Breast epithelium (tissue), 4 donors: ENCODE data around the gene RB1. TPM values are rescaled to one million over a fixed set of nuclear protein-coding genes. Genes with fewer than 3 reads are reported as not detected.
"Not testable (repeated sequence)": the region's sequence is repeated elsewhere in the genome, so short reads cannot be mapped to it uniquely, and the experiment has no call there.

Experiments
- DNase-seq, 2 donors: peaks; one replicate each; pipeline ENCODE4 v3.0.0-alpha.2; 2019; ENCODE audit warnings: low spot score in 2 of 2
- H3K27ac ChIP-seq, 2 donors: fragments of 200-600 bp; sonication (generic) in 1 of 2; one replicate each; pipeline ENCODE4 v1.5.1; 2016 to 2019; ENCODE audit warnings: mild to moderate bottlenecking in 1 of 2
- H3K27me3 ChIP-seq, 2 donors: fragments of 200-600 bp; sonication (generic) in 1 of 2; one replicate each; pipeline versions ENCODE4 v1.5.1 to v1.6.0; 2017 to 2019; ENCODE audit warnings: control low read depth in 1 of 2, mild to moderate bottlenecking in 1 of 2
- H3K36me3 ChIP-seq: fragments of 200-600 bp; one replicate; pipeline ENCODE4 v1.5.1; 2019
- H3K4me1 ChIP-seq, 2 donors: fragments of 200-600 bp; sonication (generic); one replicate each; pipeline ENCODE4 v1.5.1; 2016 to 2019; ENCODE audit warnings: control low read depth in 1 of 2
- H3K4me3 ChIP-seq, 3 donors: fragments of 200-600 bp; sonication (generic); 1 replicate in 2 of 3; 2 replicates in 1 of 3; pipeline ENCODE4 v1.5.1; 2016 to 2019; ENCODE audit warnings: mild to moderate bottlenecking in 3 of 3, moderate library complexity in 2 of 3
- H3K9me3 ChIP-seq, 2 donors: fragments of 200-600 bp; sonication (generic) in 1 of 2; one replicate each; pipeline ENCODE4 v1.5.1; 2016 to 2019; ENCODE audit warnings: control low read depth in 1 of 2
- POLR2A ChIP-seq: fragments of 450-650 bp; IDR thresholded peaks from one replicate; pipeline ENCODE4 v1.6.1; 2016; ENCODE audit warnings: antibody characterized with exemption, mild to moderate bottlenecking, moderate library complexity
- POLR2AphosphoS5 ChIP-seq, 3 donors: sonication (generic); formaldehyde crosslinking; IDR thresholded peaks; one replicate each; pipeline ENCODE4 v1.6.1; 2017; ENCODE audit warnings: antibody characterized with exemption in 3 of 3
- intact Hi-C: fragments of 100-400 bp; cut with DNase I; formaldehyde crosslinking; loops from one replicate; pipeline ENCODE4 v1.15.1; 2023; ENCODE audit warnings: low total_unique reads
- total RNA-seq, 3 donors: library from RNA; depleted of rRNA; stranded (reverse); fragments of >200 nt; gene quantifications; one replicate each; pipeline ENCODE4 v1.1.0, GENCODE V29; 2016
- TF ChIP-seq, protein P1 (sequence below), 3 donors: fragments of 450-650 bp; IDR thresholded peaks; one replicate each; pipeline ENCODE4 v1.5.1; 2016 to 2017; ENCODE audit warnings: antibody characterized with exemption in 3 of 3, mild to moderate bottlenecking in 3 of 3, moderate library complexity in 3 of 3

RB1 gene
- total RNA-seq, 3 donors from 2014 or later = 24.0 to 45.2 (median 43.6) TPM

DNA sequence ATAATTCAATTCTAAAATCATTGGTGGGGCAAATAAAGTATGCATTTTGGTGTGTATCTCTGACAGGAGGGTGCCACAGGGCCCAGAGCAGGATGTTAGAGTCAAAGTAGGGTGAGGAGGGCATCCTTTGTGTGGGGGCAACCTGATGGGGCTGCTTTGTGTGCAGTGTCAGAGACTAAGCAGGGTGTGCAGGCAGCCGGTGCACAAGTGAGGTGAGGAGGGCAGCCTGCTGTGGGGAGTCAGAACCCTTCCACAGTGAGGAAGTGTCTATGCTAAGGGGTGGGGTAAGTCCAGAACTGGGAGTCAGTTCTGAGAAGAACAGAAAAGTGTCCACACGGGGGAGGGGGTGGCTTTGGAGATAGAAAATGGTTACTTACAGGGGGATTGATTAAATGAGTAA, 40.7 kb downstream of the RB1 start:
- H3K36me3 ChIP-seq = peaks cover 6% of the 10 kb centered on the region
- no peak overlapping the region for H3K27ac ChIP-seq
- DNase-seq = no peak
- TF ChIP-seq POLR2AphosphoS5 (IDR thresholded peaks at IDR 0.05) (no peak), POLR2A (no peak)
- TF ChIP-seq, protein P1, sequence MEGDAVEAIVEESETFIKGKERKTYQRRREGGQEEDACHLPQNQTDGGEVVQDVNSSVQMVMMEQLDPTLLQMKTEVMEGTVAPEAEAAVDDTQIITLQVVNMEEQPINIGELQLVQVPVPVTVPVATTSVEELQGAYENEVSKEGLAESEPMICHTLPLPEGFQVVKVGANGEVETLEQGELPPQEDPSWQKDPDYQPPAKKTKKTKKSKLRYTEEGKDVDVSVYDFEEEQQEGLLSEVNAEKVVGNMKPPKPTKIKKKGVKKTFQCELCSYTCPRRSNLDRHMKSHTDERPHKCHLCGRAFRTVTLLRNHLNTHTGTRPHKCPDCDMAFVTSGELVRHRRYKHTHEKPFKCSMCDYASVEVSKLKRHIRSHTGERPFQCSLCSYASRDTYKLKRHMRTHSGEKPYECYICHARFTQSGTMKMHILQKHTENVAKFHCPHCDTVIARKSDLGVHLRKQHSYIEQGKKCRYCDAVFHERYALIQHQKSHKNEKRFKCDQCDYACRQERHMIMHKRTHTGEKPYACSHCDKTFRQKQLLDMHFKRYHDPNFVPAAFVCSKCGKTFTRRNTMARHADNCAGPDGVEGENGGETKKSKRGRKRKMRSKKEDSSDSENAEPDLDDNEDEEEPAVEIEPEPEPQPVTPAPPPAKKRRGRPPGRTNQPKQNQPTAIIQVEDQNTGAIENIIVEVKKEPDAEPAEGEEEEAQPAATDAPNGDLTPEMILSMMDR (IDR thresholded peaks at IDR 0.05) = no peak
- H3K27me3 ChIP-seq = no peaks in the 10 kb centered on the region
- H3K9me3 ChIP-seq = peaks cover 0 to 7% of the 10 kb centered on the region in 2 donors
- H3K4me1 ChIP-seq = no peaks in the 10 kb centered on the region
- intact Hi-C loops = no loop called here
- H3K4me3 ChIP-seq = no peak overlapping the region

DNA sequence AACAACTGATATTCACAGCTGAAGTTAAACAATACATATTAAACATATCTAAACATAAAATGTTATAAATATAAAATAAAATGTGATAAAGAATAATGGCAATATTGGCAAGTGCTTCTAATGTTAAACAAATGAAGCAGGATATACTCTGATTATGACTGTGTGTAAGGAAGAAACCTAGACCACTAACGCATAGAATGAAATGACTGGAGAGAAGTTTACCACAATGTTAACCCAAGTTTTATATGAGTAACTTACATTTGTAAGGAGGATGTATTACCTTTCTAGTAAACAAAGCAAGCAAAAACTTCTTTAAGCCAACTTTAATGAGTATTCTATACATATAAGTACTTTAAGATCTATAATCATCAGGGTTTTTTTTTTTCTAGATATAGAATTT, 43.0 kb downstream of the RB1 start:
- Histone ChIP-seq H3K36me3 (peaks cover 6% of the 10 kb centered on the region), H3K4me1 (no peaks in the 10 kb centered on the region), H3K4me3 (no peak overlapping the region), H3K27me3 (no peaks in the 10 kb centered on the region), H3K27ac (no peak overlapping the region), H3K9me3 (peaks cover 0 to 7% of the 10 kb centered on the region in 2 donors)
- intact Hi-C loops = no loop called here
- no peak for DNase-seq
- TF ChIP-seq, protein P1 (IDR thresholded peaks at IDR 0.05) = no peak
- no peak for TF ChIP-seq POLR2A
- TF ChIP-seq POLR2AphosphoS5 (IDR thresholded peaks at IDR 0.05) = no peak

DNA sequence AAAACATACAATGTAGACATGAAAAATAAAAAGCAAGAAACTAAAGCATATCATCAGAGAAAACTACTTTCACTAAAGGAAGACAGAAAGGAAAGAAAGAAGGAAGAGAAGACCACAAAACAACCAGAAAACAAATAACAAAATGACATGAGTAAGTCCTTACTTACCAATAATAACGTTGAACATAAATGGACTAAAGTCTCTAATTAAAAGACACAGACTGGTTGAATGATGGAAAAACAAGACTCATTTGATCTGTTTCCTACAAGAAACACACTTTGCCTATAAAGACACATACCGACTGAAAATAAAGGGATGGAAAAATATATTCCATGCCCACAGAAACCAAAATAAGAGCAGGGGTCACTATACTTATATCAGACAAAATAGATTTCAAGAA, 46.0 kb downstream of the RB1 start:
- Histone ChIP-seq H3K27me3 (no peaks in the 10 kb centered on the region), H3K9me3 (peaks cover 0 to 17% of the 10 kb centered on the region in 2 donors), H3K27ac (no peak overlapping the region), H3K4me3 (no peak overlapping the region), H3K36me3 (peaks cover 6% of the 10 kb centered on the region), H3K4me1 (no peaks in the 10 kb centered on the region)
- DNase-seq = no peak
- TF ChIP-seq, protein P1 (IDR thresholded peaks at IDR 0.05) = no peak
- no peak for TF ChIP-seq POLR2AphosphoS5 (IDR thresholded peaks at IDR 0.05)
- TF ChIP-seq POLR2A = no peak
- intact Hi-C loops = no loop called here

DNA sequence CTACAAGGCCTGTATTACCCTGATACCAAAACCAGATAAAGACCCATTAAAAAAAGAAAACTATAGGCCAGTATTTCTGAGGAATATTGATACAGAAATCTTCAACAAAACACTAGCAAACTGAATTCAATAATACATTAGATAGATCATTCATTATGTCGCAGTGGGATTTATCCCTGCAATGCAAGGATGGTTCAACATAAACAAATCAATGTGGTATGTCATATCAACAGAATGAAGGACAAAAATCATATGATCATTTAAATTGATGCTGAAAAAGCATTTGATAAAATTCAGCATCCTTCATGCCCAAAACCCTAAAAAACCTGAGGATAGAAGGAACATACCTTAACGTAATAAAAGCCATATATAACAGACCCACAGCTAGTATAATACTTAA, 50.0 kb downstream of the RB1 start:
- Histone ChIP-seq H3K4me3 (no peak overlapping the region), H3K9me3 (peaks cover 0 to 22% of the 10 kb centered on the region in 2 donors), H3K27ac (no peak overlapping the region), H3K4me1 (no peaks in the 10 kb centered on the region), H3K36me3 (no peaks in the 10 kb centered on the region), H3K27me3 (no peaks in the 10 kb centered on the region)
- intact Hi-C loops = no loop called here
- no peak for DNase-seq
- TF ChIP-seq POLR2A (no peak), POLR2AphosphoS5 (IDR thresholded peaks at IDR 0.05) (no peak)
- TF ChIP-seq, protein P1 (IDR thresholded peaks at IDR 0.05) = no peak

DNA sequence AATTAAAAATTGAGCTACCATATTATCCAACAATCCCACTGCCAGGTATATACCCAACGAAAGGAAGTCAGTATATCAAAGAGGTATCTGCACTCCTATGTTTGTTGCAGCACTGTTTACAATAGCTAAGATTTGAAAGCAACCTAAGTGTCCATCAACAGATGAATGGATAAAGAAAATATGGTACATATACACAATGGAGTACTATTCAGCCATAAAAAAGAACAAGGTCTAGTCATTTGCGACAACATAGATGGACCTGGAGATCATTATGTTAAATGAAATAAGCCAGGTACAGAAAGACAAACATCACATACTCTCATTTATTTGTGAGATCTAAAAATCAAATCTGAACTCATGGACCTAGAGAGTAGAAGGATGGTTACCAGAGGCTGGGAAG, 52.0 kb downstream of the RB1 start:
- H3K27ac ChIP-seq, DNase-seq, H3K36me3 ChIP-seq, intact Hi-C loops, H3K4me3 ChIP-seq, H3K4me1 ChIP-seq, H3K27me3 ChIP-seq: not testable (repeated sequence)
- peaks cover 0 to 22% of the 10 kb centered on the region in 2 donors for H3K9me3 ChIP-seq

DNA sequence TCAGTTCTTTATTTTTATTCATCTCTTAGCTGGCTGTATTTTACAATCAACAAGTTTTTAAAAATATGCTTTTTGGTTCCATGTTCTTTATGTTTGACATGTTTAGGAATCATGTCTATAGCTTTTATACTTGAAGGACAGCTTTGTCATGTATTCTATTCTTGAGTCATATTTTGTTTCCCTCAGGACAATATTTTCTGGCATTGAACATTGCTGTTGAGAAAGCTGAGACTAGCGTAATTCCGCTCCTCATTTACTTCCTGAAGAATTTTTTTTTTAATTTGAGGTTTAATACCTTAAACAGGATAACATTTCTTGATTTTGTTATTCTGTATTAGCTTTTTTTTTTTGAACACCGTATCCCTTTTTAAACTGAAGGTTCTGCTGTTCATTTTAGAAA, 53.2 kb downstream of the RB1 start:
- Histone ChIP-seq H3K27me3 (no peaks in the 10 kb centered on the region), H3K27ac (no peak overlapping the region), H3K4me1 (no peaks in the 10 kb centered on the region), H3K36me3 (no peaks in the 10 kb centered on the region), H3K4me3 (no peak overlapping the region), H3K9me3 (peaks cover 0 to 15% of the 10 kb centered on the region in 2 donors)
- intact Hi-C loops = no loop called here
- DNase-seq = no peak
- TF ChIP-seq, protein P1 (IDR thresholded peaks at IDR 0.05) = no peak
- TF ChIP-seq POLR2A = no peak
- no peak for TF ChIP-seq POLR2AphosphoS5 (IDR thresholded peaks at IDR 0.05)
